ENCODE results near the gene TANC1. TPM values are rescaled to one million over a fixed set of nuclear protein-coding genes. Genes with fewer than 3 reads are reported as not detected.

The TANC1 gene
- total RNA-seq, 1 experiment from 2014 or later, result 2.5 TPM

DNA sequence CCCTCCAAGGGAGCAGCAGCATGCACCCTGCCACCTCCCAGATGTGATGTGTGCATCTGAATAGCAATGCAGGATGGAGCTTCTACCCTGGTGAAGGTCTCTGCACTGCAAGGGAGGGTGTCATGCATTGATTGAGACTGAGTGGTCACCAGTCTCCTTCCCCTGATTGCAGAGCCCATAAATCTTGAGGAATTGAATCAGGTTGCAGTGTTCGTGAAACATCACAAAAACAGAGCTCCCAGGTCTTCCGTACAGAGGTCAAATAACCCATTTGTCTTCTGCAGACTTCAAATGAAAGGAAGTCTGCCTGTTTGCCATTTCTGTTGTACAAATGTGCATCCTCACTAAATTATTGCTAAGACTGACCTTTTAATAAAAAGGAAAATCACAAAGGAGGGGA is 181.3 kb downstream of the TANC1 start:
- Histone ChIP-seq H2BK15ac (ENCODE audit: low read depth, low read length) (no peak overlapping the region), H4K91ac (ENCODE audit: insufficient read length, low read depth, low read length) (no peak overlapping the region), H3K27me3 (ENCODE audit: insufficient read depth, low read length) (no peaks in the 10 kb centered on the region), H3K4me1 (ENCODE audit: insufficient read depth, low read length) (no peaks in the 10 kb centered on the region), H3K23ac (ENCODE audit: insufficient read length, low read depth, low read length) (no peak overlapping the region), H4K8ac (replicated peaks; ENCODE audit: insufficient read length, low read depth, low read length) (no peak overlapping the region), H3K23me2 (ENCODE audit: insufficient read length, low read depth, low read length, poor library complexity, severe bottlenecking) (no peaks in the 10 kb centered on the region), H3T11ph (ENCODE audit: low read length) (no peak overlapping the region), H4K5ac (ENCODE audit: insufficient read length, low read depth, low read length) (no peak overlapping the region), H3K79me1 (ENCODE audit: insufficient read depth, low read depth, low read length, poor library complexity, severe bottlenecking) (no peaks in the 10 kb centered on the region), H3K14ac (ENCODE audit: insufficient read depth, low read length) (no peak overlapping the region), H3K9ac (ENCODE audit: extremely low read depth, insufficient read length, low read length) (no peak overlapping the region), H2AK5ac (ENCODE audit: insufficient read length, low read length) (no peak overlapping the region), H2BK120ac (ENCODE audit: low read depth, low read length, poor library complexity, severe bottlenecking) (no peak overlapping the region), H2BK12ac (ENCODE audit: insufficient read length, low read depth, low read length) (no peak overlapping the region), H3K79me2 (ENCODE audit: insufficient read depth, low read length) (no peaks in the 10 kb centered on the region), H2BK20ac (ENCODE audit: low read depth, low read length, poor library complexity, severe bottlenecking) (no peak overlapping the region), H2BK5ac (ENCODE audit: insufficient read length, low read length) (no peak overlapping the region), H4K20me1 (ENCODE audit: control insufficient read depth, insufficient read depth, insufficient read length) (no peaks in the 10 kb centered on the region), H3K27ac (ENCODE audit: insufficient read length, low read depth, low read length) (no peak overlapping the region), H3K4me2 (ENCODE audit: insufficient read depth, insufficient read length, low read length) (no peak overlapping the region), H3K18ac (ENCODE audit: insufficient read length, low read depth, low read length) (no peak overlapping the region), H3K56ac (ENCODE audit: insufficient read length, low read depth, low read length) (no peak overlapping the region), H3K4ac (ENCODE audit: low read depth, low read length) (no peak overlapping the region), H2AFZ (ENCODE audit: low read length) (no peak overlapping the region), H3K9me3 (ENCODE audit: control insufficient read depth, low read depth, low read length) (no peaks in the 10 kb centered on the region)
- Mint-ChIP-seq H3K4me1 (peaks cover 9 to 12% of the 10 kb centered on the region in 2 experiments; a peak in 3 of 4 replicates), H3K36me3 (ENCODE audit: insufficient read depth in 1 of 3, low read depth in 3 of 3) (no peaks in the 10 kb centered on the region), H3K27me3 (ENCODE audit: low read depth) (no peaks in the 10 kb centered on the region), H3K4me3 (no peak overlapping the region), H3K27ac (no peak overlapping the region), H3K9me3 (no peaks in the 10 kb centered on the region)
- WGBS (ENCODE audit: extremely low coverage, insufficient read length, low lambda C conversion rate), result no CpG with 5 or more reads among the region's 2 CpGs
- TF ChIP-seq, protein P1, sequence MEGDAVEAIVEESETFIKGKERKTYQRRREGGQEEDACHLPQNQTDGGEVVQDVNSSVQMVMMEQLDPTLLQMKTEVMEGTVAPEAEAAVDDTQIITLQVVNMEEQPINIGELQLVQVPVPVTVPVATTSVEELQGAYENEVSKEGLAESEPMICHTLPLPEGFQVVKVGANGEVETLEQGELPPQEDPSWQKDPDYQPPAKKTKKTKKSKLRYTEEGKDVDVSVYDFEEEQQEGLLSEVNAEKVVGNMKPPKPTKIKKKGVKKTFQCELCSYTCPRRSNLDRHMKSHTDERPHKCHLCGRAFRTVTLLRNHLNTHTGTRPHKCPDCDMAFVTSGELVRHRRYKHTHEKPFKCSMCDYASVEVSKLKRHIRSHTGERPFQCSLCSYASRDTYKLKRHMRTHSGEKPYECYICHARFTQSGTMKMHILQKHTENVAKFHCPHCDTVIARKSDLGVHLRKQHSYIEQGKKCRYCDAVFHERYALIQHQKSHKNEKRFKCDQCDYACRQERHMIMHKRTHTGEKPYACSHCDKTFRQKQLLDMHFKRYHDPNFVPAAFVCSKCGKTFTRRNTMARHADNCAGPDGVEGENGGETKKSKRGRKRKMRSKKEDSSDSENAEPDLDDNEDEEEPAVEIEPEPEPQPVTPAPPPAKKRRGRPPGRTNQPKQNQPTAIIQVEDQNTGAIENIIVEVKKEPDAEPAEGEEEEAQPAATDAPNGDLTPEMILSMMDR (conservative IDR thresholded peaks at IDR 0.05), result no peak
- no peak for DNase-seq
